GM08714 (cell line): Measurements from ENCODE around the gene RMND5A.

Experiments
- H3K4me3 ChIP-seq: fragments of 200-500 bp; sonication (Bioruptor generic); 2 replicates; pipeline ENCODE4 v1.5.1; 2014; ENCODE audit warnings: mild to moderate bottlenecking, low read length, inconsistent platforms
- ZNF274 ChIP-seq: IDR thresholded peaks from 2 replicates; pipeline ENCODE4 v1.6.1; 2012; ENCODE audit warnings: mild to moderate bottlenecking, low read depth, low read length

The RMND5A gene

DNA sequence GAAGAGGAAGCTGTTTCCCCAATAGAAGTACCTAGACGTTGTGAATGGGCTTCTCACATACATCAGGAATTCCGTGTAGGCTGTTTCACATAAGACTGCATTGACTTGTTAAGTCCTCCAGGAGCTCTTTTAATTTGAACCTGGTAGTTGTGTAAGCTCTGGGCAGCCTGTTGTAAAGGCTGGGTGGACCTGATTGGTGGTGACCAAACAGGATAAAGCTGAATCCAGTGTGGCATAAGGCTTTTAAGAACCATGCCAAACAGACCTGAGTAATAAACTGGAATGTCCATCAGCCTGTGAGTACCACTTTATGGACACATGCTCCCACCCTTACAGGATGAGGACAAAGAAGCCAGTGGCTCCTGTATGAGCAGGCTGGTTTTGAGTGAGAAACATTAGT, 24.1 kb downstream of the RMND5A start:
- TF ChIP-seq ZNF274 = no peak
- no peak overlapping the region for H3K4me3 ChIP-seq

- H3K4me3 ChIP-seq = no peak overlapping the region
- no peak for TF ChIP-seq ZNF274
These were observed 26.8 kb downstream of the RMND5A start for GRCh38 chr2:86746939-86747338.

- TF ChIP-seq ZNF274 = no peak
- H3K4me3 ChIP-seq = no peak overlapping the region
These were observed 27.9 kb downstream of the RMND5A start for GRCh38 chr2:86747711-86748639.

DNA sequence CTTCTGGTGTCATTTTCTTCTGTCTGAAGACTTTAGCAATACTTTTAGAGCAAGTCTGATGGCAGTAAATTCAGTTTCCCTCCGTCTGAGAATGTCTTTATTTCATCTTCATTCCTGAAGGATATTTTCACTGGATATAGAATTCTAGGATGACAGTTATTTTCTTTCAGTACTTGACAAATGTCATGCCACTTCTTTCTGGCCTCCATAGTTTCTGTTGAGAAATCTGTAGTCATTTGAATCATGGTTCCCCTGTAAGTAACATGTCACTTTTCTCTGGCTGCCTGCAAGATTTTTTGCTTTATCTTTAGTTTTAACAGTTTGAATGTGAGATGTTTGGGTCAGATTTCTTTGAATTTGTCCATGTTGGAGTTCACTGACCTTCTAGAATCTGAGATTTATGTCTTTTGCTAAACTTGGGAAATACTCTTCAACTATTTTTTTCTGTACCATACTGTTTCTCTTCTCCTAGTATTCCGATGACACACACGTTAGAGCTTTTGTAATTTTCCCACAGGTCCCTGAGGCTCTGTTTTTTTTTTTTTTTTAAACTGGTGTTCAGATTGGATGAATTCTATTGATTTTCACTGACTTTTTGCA, 30.2 kb downstream of the RMND5A start:
- no peak for TF ChIP-seq ZNF274
- H3K4me3 ChIP-seq = no peak overlapping the region

DNA sequence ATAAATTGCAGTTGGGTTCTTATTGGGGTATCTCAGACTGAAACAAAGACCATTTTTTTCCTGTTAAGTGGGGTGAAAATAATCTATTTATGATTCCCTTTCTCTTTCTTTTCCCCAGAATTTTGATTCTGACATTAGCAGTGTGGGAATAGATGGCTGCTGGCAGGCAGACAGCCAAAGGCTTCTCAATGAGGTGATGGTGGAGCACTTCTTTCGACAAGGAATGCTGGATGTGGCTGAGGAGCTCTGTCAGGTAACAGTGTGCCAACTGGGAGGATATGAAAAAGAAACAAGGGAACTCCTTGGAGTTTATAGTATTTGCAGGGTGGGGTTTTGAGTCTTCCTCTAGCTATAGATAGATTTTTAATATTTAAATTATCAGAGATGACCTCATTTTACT, 31.7 kb downstream of the RMND5A start:
- H3K4me3 ChIP-seq = no peak overlapping the region
- TF ChIP-seq ZNF274 = no peak

GRCh38 chr2:86752934-86753333, 32.8 kb downstream of the RMND5A start:
- no peak for TF ChIP-seq ZNF274
- no peak overlapping the region for H3K4me3 ChIP-seq

- H3K4me3 ChIP-seq = no peak overlapping the region
- TF ChIP-seq ZNF274 = no peak
These were observed 33.5 kb downstream of the RMND5A start for GRCh38 chr2:86753606-86754005.

DNA sequence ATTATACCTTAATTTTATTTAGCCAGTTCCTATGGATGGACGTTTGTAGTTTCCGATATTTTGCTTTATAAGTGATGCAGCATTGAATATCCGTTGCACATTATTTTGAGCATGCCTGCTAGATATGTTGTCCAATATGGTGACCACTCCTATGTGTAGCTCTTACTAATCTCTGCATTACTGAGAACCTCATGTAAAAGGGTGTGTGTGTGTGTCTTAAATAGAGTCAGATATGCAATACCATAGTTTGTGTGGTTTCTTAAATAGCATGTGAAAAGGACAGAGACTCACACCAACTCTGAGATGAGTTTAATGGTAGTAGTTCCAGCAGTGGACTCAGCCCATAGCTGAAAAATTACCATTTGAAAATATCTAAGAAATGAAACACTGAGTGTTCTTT, 38.3 kb downstream of the RMND5A start:
- no peak overlapping the region for H3K4me3 ChIP-seq
- no peak for TF ChIP-seq ZNF274

GRCh38 chr2:86760371-86760770, 40.3 kb downstream of the RMND5A start:
- no peak overlapping the region for H3K4me3 ChIP-seq
- TF ChIP-seq ZNF274 = no peak

GRCh38 chr2:86764661-86765309, 44.7 kb downstream of the RMND5A start:
- TF ChIP-seq ZNF274 = no peak
- H3K4me3 ChIP-seq = no peak overlapping the region

DNA sequence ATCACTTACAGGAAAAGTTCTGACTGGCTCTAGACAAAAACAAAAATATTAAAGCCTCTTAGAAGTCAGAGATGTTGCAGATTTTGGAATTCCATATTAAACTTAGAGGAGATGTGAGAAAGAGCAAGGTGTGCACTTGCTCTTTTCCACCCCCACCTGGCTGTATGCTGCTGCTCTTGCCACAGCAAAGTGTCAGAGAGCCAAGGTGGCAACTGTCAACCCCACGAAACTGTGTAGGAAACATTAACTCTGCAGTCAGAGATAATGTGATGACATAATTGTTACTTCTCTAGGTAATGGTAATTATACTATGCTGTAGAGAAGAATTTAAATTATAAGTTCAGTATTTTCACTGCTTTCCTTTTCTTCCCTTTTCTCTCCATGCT, 45.2 kb downstream of the RMND5A start:
- TF ChIP-seq ZNF274 = no peak
- no peak overlapping the region for H3K4me3 ChIP-seq

GRCh38 chr2:86768189-86768949, 48.3 kb downstream of the RMND5A start:
- TF ChIP-seq ZNF274 = no peak
- H3K4me3 ChIP-seq = no peak overlapping the region

DNA sequence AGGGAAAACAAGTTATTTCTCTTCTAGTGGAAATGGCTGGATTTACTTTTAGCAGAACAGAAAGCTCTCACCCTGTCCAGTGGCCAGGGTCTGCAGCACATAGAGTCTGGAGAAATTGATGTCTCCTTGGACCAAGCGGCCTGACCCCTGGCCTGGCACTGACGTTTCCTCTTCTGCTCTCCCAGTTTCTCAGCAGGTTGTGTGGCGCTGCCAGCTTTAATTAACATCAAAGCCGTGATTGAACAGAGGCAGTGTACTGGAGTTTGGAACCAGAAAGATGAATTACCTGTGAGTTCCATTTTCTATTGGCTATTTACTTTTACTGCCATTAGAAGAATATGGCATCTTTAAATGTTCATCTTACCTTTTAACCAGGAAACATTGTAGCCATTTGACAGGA, 49.7 kb downstream of the RMND5A start:
- no peak overlapping the region for H3K4me3 ChIP-seq
- TF ChIP-seq ZNF274 = no peak

DNA sequence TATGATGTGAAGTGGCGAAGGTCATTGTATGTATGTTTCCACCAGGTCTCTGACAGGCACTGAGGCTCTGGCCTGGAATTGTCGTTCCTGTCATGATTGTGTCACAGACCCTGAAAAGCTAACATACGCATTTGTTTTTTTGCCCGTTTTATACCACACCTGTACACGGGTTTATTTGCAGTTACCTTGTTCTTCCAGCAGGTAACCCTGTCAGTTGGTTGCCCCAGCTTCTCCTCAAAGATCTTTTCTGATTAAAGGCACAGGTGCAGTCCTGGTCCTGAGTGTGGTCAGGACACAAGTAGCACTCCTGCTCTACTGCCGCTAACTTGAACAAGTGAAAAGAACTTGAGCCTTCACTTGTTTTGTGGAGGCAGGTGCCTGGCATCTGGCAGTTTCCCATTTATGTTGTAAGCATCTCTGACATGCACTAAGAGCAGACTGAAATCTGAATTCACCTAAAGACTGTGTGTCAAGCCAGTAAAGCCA, 50.8 kb downstream of the RMND5A start:
- no peak overlapping the region for H3K4me3 ChIP-seq
- no peak for TF ChIP-seq ZNF274
